ENCODE data around the gene SLC35E1.

- TF ChIP-seq, protein P1, sequence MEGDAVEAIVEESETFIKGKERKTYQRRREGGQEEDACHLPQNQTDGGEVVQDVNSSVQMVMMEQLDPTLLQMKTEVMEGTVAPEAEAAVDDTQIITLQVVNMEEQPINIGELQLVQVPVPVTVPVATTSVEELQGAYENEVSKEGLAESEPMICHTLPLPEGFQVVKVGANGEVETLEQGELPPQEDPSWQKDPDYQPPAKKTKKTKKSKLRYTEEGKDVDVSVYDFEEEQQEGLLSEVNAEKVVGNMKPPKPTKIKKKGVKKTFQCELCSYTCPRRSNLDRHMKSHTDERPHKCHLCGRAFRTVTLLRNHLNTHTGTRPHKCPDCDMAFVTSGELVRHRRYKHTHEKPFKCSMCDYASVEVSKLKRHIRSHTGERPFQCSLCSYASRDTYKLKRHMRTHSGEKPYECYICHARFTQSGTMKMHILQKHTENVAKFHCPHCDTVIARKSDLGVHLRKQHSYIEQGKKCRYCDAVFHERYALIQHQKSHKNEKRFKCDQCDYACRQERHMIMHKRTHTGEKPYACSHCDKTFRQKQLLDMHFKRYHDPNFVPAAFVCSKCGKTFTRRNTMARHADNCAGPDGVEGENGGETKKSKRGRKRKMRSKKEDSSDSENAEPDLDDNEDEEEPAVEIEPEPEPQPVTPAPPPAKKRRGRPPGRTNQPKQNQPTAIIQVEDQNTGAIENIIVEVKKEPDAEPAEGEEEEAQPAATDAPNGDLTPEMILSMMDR (optimal IDR thresholded peaks at IDR 0.05 in 1 of 3, IDR thresholded peaks at IDR 0.05 in 1 of 3, conservative IDR thresholded peaks at IDR 0.05 in 1 of 3; ENCODE audit: extremely low read depth in 1 of 3, insufficient read depth in 2 of 3, low read length in 3 of 3), result no peak
- no peak for TF ChIP-seq EZH2 (IDR thresholded peaks at IDR 0.05; ENCODE audit: low read length)
Measured at GRCh38 chr19:16522559-16523377, 49.4 kb downstream of the SLC35E1 start.

Measured in keratinocyte (primary cell).